22Rv1 (cell line): ENCODE data around the gene CUEDC1.

Experiments
- CTCF ChIP-seq: fragments of 450-650 bp; IDR thresholded peaks from 2 replicates; pipeline ENCODE4 v1.5.1; 2017; ENCODE audit warnings: mild to moderate bottlenecking
- ZFX ChIP-seq: fragments of 450-650 bp; IDR thresholded peaks from 2 replicates; pipeline ENCODE4 v1.6.1; 2017; ENCODE audit warnings: antibody characterized with exemption, borderline replicate concordance

- TF ChIP-seq CTCF (no peak), ZFX (no peak)
These were observed 69.2 kb downstream of the CUEDC1 start for GRCh38 chr17:57886020-57886419.
